A204.1 (cell line): ENCODE measurements around the gene SPPL2A.

Source experiments
- FAIRE-seq: peaks from 2 replicates; lab custom pipeline; 2012; peaks lifted over from hg19 to GRCh38; lab: Jason Lieb, UNC

SPPL2A gene

DNA sequence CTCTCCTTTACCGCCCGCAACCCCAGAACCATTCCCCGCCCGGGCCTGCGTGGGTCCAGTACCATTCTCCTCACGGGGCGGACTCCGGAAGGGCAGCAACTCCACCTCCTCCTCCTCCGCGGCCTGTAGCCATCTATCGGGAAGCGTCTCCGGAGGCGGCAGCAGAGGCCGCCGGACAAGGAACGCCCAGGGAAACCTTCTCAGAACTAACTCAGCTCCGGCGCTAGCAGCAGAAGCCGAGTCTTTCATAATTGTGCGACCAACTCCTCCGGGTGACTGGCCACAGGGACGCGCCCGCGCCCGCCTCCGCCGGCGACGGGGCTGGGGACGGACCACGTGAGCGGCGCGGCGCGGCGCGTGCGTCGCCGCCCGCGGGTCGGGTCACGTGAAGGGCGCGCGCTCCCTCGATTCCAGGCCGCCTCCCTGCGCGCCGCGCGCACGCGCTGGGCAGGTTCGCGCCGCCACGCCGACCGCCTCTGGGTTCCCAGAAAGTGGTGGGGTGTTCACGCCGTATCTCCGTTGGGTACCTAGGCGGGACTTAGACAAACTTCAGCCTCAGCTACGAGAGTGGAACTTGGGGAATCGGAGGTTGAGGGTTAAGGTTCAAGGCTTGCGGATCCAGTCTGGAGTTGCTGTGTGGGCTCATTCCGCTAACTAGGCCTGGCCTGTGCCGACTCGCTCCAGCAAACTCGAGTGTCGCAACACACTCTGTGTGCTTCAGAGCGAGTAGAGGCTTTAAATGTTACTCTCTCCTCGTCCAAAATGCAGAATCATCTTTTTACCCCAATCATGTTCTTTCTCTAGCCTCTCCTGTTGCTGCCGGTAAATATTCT, 78.8 kb downstream of the SPPL2A start, which contains the start of gene TRPM7:
TSS of gene TRPM7 (minus strand) at position 329 of the 833 bp plus-strand sequence. CDS start at position 65, 264 bp downstream.
- no peak for FAIRE-seq

DNA sequence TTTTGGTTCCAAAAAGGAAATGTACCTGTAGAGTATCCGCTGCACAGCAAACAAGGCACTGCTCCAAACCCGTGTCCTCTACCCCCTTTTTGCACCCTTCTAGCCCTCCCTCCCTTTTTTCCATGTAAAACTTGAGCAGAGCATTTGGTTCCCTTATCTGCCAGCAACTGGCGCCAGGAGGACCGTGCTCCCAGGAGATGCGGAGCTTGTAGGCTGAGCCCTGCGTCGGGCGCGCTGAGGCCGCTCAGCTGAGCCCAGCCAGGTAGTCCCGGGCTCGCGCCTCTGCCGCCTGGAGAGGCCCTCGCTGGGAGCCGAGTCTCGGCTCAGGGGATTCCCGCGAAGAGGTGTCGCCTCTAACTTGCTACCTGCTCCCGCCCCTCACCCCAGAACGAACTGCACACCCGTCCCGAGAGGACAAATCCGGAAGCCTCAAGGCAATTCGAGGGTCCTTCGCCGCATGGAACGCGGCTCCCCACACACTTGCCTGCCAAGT, 79.5 kb downstream of the SPPL2A start:
- no peak for FAIRE-seq

DNA sequence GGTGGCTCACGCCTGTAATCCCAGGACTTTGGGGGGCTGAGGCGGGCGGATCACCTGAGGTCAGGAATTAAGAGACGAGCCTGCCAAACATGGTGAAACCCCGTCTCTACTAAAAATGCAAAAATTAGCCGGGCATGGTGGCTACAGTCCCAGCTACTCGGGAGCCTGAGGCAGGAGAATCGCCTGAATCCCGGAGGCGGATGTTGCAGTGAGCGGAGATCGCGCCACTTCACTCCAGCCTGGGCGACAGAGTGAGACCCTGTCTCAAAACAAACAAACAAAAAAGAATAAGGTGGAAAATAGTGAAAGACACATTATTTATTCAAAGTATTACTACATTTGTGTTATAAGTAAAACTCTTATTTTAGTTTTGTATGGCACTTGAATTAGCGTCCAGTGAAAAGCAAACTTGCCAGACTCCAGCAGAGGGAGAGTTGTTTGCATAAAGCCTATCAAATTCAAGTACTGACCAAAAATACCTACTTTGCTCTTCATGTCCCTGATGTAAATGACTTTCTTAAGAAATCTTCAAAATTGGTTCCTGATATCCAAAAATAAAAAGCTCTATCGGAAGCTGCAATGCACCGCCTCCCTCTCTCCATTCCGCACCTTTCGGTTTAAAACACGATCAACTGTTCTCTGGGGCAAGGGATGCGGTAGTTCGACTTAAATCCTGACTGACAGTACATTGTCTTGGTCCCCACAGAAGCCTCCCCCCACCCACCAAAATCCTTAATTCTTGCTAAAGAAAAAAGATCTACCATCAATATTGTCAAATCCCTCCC, 80.1 kb downstream of the SPPL2A start:
- FAIRE-seq: no peak

DNA sequence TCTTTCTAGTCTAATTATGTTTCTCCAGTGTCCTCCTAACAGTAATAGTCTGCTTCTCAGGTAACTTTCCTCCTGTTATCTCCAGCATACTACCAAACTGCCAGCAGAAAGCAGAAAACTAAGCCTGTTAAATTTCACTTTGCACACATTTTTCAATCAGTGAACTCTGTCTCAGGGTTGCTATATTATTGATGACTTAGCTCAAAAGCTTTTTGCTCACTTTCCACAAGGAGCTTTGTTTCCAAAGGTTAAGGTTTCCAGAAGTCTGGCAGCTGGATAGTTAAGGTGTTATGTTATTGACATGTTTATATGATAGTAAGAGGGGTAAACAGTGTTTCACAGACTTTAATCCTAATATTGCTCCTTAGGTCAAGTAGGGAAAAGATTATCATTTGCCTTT, 84.0 kb downstream of the SPPL2A start:
- no peak for FAIRE-seq

DNA sequence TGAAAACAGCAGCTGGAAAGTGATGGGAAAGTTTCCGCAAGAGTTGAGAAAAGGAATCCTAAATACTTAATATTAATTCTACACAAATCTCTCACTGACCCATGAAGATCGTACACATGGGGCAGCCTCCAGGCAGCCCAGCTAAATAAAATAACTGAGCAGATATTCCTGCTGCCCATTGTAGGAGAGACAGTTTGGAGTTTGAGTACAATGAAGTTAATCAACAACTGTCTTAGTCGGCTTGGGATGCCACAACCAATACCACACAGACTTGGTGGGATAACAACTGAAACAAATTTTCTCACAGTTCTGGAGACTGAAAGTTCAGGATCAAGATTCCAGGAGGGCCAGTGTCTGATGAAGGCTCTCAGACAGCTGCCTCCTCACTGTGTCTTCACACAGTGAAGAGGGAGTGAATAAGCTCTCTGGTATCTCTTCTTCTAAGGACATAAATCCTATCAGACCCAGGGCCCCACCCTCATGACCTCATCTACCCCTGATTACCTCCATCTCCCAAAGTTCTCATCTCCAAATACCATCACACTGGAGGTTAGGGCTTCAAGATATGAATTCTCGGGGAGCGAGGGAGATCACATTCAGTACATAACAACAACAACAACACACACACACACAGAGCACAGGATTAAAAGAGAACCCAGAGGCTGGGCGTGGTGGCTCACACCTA, 88.6 kb downstream of the SPPL2A start:
- no peak for FAIRE-seq

DNA sequence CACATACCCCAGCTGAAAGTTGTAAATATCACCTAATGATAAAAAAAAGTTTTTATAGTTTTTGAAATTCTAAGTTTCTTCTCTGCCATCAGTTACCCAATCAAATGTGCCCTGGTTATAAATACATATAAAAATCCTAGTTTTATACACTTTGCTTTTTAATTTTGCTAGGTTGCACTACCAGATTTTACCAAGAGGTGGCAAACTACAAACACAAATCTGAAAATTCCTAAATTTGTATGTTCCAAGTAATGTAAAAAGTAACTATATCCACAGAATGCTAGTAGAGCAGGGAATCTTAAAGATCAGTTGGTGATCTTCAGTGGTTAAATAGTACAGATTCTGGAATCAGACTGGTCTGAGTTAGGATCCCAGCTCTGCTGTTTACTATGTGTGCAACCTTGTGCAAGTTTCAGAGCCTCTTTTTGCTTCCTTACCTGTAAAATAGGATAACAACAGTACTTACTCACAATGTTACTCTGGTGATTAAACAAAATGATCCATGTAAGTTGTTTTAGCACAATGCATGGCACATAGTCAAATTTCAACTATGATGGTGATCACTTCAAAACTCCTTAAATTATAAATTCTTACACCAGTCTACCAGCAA, 89.9 kb downstream of the SPPL2A start:
- peak; percentile 96 for FAIRE-seq

DNA sequence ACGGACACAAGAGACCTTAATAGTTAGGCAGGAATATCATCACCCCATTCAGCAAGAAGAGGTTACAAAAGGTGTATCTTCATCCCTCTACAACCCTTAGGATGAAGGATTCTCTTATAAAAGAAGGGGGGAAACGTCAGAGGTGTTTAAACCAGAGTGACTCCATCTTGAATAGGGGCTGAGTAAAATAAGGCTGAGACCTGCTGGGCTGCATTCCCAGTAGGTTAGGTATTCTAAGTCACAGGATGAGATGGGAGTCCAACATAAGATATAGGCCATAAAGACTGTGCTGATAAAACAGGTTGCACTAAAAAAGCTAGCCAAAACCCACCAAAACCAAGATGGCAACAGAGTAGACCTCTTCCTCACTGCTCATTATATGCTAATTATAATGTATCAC, 95.4 kb downstream of the SPPL2A start:
- FAIRE-seq: no peak

DNA sequence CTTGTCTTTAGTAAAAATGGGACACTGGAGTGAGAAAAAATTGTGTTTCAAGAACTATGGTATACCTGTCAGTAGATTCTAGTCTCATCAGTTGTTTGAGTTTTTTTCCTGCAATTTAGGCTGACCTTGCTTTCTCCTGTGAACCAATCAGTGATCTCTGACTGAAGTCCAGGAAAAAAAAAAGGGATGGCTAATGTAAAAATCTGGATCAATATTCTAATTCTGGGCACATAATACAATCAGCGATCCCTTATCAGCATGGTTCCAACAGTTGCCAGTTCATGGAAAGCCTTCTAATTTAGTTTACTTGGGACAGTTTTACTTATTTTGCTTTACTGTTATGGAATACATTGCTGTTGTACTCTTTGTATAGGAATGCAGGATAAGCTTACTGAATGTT, 95.9 kb downstream of the SPPL2A start:
- no peak for FAIRE-seq

DNA sequence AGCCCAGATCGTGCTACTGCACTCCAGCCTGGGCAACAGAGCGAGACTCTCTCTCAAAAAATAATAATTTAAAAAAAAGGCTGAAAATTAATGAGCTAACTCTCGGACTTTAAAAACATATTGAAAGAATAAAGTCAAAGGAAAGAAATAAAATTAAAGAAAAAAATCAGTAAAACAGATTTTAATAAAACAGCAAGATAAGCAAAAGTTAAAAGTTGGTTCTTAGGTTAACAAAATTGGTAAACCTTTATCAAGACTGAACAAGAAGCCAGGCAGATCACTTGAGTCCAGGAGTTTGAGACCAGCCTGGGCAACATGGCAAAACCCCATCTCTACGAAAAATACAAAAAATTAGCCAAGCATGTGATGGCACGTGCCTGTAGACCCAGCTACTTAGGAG, 99.6 kb downstream of the SPPL2A start:
- no peak for FAIRE-seq

DNA sequence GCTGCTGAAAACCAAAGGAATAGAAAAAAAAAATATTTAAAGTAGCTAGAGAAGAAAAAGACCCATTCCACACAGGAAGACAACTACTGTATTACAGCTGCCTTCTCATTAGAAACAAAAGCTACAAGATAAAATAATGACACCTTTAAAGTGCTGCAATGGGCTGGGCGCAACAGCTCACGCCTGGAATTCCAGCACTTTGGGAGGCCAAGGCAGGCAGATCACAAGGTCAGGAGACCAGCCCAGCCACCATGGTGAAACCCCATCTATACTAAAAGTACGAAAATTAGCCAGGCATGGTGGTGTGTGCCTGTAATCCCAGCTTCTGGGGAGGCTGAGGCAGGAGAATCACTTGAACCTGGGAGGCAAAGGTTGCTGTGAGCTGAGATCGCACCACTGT, 110.0 kb downstream of the SPPL2A start:
- FAIRE-seq: no peak

DNA sequence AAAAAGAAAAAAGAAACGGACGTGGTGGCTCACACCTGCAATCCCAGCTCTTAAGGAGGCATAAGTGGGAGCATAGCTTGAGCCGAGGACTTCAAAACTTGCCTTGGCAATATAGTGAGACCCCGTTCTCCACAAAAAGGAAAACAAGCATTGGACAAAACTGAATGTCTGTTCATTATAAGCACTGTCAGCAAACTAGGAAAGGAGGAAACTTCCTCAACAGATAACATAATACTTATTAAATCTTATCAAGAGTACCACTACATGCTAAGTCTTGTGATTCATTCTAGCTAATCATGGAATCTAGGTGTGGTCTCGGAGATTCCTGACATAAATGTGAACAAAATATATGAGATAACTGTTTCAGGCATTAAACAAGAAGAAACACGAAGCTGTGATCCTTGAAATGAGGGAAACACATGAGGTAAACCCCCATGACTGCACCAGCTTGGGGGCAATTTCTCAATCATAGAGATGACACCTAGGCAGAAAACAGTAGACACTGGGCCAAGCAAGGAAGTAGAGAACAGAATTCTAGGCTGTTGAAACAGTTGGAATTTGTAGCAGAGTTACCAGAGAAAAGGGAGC, 112.3 kb downstream of the SPPL2A start:
- no peak for FAIRE-seq

DNA sequence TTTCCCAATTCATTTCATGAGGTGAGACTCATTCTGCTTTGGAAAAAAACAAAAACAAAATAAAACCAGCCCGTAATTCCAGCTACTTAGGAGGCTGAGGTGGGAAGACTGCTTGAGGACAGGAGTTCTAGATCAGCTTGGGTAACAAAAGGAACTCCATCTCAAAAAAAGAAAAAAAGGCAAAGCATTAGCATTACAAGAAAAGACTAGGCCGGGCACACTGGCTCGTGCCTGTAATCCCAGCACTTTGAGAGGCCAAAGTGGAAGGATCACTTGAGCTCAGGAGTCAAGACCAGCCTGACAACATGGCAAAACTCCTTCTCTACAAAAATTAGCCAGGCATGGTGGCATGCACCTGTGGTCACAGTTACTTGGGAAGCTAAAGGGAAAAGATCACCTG, 112.8 kb downstream of the SPPL2A start:
- FAIRE-seq: no peak
